SH-SY5Y (cell line): Measurements from ENCODE around the gene OSTC.

Source experiments
- GATA2 ChIP-seq: IDR thresholded peaks from 2 replicates; pipeline ENCODE4 v1.6.1; 2011; ENCODE audit warnings: mild to moderate bottlenecking, low read depth, low read length
- GATA3 ChIP-seq: IDR thresholded peaks from 2 replicates; pipeline ENCODE4 v1.6.1; 2011; ENCODE audit warnings: low read depth, mild to moderate bottlenecking, low read length, moderate library complexity

The OSTC gene

DNA sequence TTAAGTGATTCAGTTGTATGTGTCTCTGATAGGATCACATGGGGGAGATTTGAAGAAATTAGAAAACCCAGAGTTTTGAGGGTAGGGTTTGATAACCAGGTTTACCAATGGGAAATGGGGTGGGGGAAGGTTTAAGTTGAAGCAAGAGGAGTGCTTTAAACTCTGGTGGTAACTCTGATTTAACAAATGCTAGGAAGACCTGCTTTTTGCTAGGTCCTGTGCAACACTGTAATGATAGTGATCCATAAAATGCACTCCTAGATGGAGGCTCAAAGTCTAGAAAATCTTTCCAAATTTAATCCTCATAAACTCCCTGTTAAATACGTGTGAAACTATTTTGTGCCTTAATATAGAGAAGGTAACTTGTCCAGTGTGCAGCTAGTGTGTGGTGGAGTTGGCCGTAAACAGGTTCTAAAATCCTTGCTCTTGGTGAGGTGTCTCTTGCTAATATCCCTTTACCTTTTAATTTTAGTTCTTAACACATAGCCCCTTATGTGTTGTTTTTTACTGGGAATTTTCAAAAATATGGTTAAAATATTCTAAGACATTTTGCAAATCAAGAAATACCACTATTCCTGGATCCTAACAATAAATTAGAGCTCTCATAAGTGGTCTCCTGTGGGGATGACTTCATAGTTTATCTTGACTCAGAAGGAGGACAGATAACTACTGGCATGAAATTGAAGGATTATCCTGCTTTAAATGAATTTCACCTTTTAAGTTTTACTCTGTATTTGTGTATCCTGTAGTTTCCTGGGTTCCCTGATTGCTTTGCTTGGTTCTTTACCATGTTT lies 25.9 kb upstream of the OSTC start:
- TF ChIP-seq GATA2 (no peak), GATA3 (no peak)

DNA sequence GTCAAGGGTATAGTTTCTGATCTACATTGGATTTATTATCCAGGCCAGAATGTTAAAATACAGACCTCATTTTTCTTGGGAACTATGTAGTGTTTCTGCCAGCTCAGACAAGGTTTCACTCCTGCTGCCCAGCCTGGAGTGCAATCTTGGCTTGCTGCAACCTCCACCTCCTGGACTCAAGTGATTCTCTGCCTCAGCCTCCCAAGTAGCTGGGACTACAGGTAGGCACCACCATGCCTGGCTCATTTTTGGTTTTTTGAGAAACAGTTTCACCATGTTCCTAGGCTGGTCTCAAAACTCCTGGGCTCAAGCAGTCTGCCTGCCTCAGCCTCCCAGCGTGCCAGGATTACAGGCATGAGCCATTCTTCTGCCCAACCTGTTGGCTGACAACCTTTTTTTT lies 24.3 kb upstream of the OSTC start:
- TF ChIP-seq GATA3 (no peak), GATA2 (no peak)

DNA sequence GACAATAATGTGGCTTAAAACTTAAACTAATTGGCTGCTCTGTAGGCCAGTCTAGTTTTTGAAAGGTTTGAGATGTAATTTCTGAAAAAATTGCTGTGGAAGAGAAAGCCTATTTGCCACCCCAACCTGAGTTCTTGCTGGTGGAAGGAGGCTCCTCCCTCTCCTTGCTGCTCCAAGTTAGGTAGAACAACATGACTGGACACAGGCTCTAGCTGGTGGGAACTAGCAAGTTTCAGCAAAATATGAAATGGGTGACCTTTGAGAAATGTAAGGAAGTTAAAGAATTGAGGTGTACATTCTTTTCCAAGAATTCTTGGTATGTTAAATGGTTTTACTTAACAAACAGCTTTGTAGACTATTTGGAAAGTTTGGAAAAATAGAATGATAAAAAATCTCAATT lies 22.0 kb upstream of the OSTC start:
- no peak for TF ChIP-seq GATA2
- no peak for TF ChIP-seq GATA3

DNA sequence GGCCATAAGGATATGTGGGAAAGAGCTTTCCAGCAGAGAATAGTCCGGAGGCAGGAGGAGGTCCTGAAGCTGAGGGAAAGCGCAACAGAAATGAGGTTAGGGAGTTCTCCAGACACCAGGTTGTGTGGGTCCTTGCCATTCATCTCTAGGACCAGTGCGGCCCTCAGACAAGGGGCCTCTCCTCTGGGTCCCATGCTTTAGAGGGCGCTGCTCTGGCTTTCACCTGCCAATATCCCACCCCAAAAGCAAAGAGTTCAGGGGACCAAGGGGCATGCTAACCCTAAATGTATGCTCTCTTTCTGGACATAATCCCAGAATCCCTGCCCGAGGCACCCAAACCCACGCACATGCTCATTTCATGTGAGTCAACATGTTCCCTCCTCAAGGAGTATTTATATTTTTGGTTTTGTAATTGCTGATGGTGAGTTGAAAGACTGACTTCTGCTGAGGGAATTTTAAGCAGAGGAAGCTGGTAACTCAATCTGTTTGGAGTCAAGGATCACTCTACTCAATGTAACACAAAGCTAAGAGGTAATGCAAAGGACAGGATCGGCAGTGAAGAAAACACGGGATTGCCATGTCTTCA lies 15.2 kb upstream of the OSTC start:
- TF ChIP-seq GATA2 (no peak), GATA3 (no peak)

DNA sequence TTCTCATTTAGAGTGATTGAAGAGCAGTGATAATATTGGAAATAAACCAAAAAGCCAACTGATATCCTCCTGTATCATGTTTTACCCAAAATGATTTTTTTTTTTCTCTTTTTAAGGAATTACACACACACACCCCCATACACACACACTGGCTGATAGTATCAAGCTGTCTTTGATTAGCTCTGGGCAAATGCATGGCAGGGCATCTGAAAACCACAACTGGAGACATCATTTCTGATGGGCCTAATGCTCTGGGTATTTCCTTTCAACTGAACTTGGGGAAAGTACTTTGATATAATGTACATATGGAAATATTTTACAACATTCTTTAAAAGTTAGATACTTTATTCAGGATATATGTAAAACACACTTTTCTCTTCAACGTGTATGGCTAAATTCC lies 14.2 kb upstream of the OSTC start:
- TF ChIP-seq GATA3 (no peak), GATA2 (no peak)

DNA sequence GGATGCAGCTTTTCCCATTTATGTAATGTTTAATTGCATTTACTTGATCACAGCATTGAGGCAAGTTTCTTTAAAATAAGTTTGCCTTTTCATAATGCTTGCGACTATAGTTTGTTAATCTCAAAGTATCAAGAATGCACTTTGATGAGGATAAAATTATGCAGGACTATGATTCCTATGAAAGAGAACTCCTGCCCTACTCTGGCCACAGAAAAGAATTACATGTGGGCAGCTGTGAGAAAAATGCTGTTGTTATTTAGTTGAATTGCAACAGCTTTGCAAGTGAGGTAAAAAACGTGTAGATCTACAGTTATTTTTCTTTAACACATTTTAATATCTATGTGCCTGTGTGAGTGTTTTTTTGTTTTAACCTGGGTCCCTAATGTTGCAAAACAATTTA lies 12.5 kb upstream of the OSTC start:
- no peak for TF ChIP-seq GATA3
- TF ChIP-seq GATA2: no peak

DNA sequence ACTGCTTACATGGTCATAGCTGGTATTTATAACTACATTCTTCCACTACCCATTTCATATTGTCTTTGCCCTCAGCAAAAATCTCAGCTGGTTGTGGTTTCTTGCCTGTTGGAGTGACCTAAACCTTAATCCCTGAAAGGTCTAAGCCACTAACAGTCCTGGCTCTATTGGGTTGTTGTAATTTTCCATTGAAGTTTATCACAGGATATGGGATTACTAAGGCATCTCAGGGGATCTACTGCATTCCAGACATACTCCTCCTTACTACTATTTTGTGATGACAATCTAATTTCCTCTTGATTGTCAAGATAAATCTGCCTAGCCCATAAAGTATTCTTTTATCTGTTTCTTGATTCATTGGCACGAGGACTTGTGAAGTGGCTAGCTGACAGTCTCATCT lies 6.2 kb upstream of the OSTC start:
- TF ChIP-seq GATA2: no peak
- no peak for TF ChIP-seq GATA3

DNA sequence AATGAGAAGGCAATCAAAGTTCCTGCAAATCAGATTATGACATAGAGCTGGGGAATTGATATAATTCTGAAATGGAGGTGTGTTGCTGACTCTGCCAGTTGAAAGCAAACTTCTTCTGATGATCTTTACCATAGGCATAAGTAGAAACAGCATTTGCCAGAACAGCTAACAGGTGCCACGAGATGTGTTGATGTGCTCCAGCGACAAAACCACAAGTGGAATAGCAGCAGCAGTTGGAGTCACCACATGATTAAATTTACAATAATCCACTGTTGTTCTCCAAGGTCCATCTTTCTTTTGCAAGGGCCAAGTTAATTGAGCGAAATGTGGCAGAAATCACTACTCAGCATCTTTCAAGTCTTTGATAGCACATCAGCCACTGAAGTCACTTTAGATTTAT lies 3.7 kb upstream of the OSTC start:
- TF ChIP-seq GATA2: no peak
- no peak for TF ChIP-seq GATA3

DNA sequence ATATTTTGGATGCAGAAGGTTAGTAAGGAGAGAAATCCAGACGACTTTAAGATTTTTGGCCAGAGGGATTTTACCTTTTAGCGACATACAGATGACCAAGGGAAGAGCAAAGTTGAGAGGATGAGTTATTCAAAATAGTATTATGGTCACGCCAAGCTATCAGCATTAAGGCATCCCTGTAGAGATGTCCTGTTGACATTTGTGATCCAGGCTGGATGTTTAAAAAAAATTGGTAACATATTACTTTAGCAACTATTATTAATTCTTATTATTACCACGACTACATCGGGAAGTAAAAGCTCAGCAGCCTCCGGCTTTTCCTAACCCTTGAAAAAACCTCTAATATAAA lies 562 bp upstream of the OSTC start:
- TF ChIP-seq GATA2: no peak
- no peak for TF ChIP-seq GATA3

DNA sequence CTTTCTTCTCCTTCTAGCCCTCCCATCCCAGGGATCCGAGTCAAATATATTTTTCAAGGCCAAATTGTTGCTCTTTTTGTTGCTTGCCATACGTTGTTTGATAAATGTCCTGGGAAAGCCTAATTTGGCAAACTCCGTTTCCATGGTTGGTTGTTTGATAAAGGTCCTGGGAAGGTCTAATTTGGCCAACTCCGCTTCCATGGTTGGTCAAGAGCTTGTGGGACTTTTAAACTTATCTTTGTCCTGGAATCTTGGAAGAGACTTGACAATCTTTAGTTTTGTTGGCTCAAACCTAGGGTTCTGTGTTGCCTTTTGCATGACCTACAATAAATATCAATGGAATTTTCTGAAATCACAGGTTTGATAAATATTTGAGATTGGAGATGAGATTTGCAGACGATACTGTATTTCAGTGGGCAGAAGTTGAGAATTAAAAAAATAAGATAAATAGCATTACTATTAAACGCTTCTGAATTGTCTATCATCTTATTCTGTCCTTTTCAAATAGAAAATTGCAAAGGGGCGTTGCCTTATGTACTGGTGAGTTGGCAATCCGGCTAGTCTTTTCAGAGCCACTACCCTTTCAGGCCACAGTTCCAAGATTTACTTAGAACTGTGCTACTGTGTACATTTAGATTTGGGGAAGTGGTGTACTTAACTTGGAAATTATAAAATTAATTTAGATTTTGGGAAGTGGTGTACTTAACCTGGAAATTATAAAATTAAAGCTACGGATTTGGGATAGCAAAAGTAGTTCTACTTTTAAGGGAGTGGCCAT lies 804 bp downstream of the OSTC start:
- no peak for TF ChIP-seq GATA2

DNA sequence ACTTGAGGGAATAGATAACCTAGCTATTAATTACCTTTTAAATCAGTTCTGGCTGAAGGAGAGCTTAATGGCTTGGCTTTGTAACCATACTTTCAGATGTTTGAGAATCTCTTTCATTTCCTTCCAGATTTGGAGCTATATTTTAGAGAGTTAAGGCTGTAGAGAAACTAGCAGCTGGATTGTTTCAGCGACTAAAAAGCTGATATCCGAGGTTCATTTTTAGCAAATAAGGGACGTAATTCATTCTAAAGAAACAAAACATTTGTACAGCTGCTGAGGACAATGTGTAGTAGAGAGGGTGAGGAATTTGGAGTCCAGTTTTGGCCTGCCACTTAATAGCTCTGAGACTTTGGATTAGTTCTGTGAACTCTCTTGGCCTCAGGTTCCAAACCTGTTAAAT lies 12.2 kb downstream of the OSTC start:
- TF ChIP-seq GATA2: no peak
- TF ChIP-seq GATA3: no peak

DNA sequence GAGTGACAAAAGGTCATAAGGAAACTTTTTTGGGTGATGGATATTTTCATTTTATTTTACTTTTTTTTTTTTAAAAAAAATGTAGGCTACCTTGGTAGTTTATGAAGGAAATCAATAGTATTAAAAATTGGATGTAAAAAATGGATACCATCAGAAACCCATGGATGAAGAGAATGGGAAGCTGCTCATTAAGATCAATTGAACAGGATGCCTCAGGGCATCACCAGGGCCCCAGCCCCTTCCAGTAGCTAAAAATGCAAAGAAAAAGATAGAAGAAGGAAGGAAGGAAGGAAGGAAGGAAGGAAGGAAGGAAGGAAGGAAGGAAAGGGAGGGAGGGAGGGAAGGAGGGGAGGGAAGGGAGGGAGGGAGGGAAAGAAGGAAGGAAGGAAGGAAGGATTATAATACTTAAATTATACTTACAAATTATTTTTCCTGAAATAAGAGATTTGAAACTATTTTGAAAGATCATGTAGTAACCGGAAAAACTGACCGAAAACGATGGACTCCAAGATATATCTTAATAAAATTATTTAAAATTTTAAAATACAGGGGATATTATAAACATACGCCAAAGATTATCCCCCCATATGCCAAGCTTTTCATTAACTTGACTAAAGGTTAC lies 24.1 kb downstream of the OSTC start:
- TF ChIP-seq GATA3: no peak

DNA sequence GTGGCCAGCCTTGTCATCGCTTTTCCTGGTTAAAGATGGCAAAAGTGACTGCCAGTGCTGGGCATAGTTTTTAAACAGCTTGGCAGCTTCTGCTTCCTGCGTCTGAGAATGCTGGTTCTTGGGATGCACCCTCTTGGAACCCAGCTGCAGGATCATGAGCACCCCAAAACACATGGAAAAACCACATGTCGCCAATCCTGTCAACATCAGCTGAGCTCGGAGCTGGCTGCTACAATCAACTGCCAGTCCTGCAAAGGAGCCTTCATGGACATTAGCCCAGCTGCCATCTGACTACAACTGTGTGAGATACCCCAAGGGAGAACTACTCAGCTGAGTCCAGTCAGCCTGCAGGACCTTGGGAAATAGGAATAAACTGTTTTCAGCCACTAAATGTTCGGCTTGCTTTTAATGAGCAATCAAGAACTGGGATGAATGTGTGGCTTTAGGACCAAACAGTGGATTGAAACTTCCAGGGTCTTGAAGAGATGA lies 31.0 kb downstream of the OSTC start:
- no peak for TF ChIP-seq GATA3
- TF ChIP-seq GATA2: no peak

DNA sequence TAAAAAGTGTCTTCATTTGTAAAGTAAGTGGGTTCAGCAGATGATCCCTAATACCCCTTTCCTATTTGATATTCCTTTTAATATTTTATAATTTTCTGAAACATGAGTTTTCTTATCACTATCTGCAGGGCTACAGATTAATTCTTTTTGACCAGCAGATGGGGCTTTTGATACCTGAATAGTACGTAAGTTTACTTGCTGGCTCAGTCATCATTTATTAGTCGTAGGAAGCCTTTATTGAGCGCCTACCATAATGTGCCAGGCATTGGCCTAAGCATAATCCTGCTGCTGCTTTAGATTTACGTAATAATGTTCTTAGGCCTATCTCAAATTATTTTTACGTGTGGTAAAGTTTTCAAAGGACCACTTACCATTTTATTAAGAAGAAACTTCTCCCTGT lies 33.1 kb downstream of the OSTC start:
- no peak for TF ChIP-seq GATA2
- TF ChIP-seq GATA3: no peak
